Sigmoid colon (tissue), 7 donors: Measurements from ENCODE around the gene BCAS4. TPM values are rescaled to one million over a fixed set of nuclear protein-coding genes. Genes with fewer than 3 reads are reported as not detected.
"Not testable (repeated sequence)": the region's sequence is repeated elsewhere in the genome, so short reads cannot be mapped to it uniquely, and the experiment has no call there.

ENCODE experiments used
- DNase-seq: peaks from one replicate; pipeline ENCODE4 v3.0.0-alpha.2; 2019
- H3K27ac ChIP-seq, 4 donors: fragments of 200-600 bp; sonication (generic); one replicate each; pipeline ENCODE4 v1.5.1; 2016 to 2019; ENCODE audit warnings: mild to moderate bottlenecking in 1 of 4
- H3K27me3 ChIP-seq, 3 donors: fragments of 200-600 bp; sonication (generic); one replicate each; pipeline ENCODE4 v1.5.1; 2019; ENCODE audit warnings: mild to moderate bottlenecking in 1 of 3
- H3K36me3 ChIP-seq, 4 donors: fragments of 200-600 bp; sonication (generic); one replicate each; pipeline ENCODE4 v1.5.1; 2016 to 2019
- H3K4me1 ChIP-seq, 4 donors: fragments of 200-600 bp; sonication (generic); one replicate each; pipeline ENCODE4 v1.5.1; 2017 to 2019
- H3K4me3 ChIP-seq, 4 donors: fragments of 200-600 bp; sonication (generic); one replicate each; pipeline ENCODE4 v1.5.1; 2017 to 2019; ENCODE audit warnings: mild to moderate bottlenecking in 2 of 4, moderate library complexity in 1 of 4
- H3K9me3 ChIP-seq, 4 donors: fragments of 200-600 bp in 3 of 4; sonication (generic) in 3 of 4; one replicate each; pipeline versions ENCODE4 v1.5.1 to v1.6.1; 2013 to 2019
- CTCF ChIP-seq, 4 experiments: fragments of 450-650 bp in 3 of 4; fragments of 200-600 bp in 1 of 4; IDR thresholded peaks; one replicate each; pipeline ENCODE4 v1.5.1; 2016 to 2019; ENCODE audit warnings: antibody characterized with exemption in 4 of 4, mild to moderate bottlenecking in 3 of 4, moderate library complexity in 2 of 4
- EP300 ChIP-seq, 4 donors: sonication (generic); formaldehyde crosslinking; IDR thresholded peaks; one replicate each; pipeline ENCODE4 v1.6.1; 2017; ENCODE audit warnings: antibody characterized with exemption in 4 of 4
- POLR2A ChIP-seq, 2 donors: fragments of 450-650 bp; IDR thresholded peaks; one replicate each; pipeline ENCODE4 v1.6.1; 2016; ENCODE audit warnings: antibody characterized with exemption in 2 of 2, mild to moderate bottlenecking in 2 of 2, moderate library complexity in 2 of 2
- POLR2AphosphoS5 ChIP-seq, 4 donors: sonication (generic); formaldehyde crosslinking; IDR thresholded peaks; one replicate each; pipeline ENCODE4 v1.6.1; 2017; ENCODE audit warnings: antibody characterized with exemption in 4 of 4
- WGBS, 2 donors: extraction: QIAGEN DNeasy Blood & Tissue Kit; methylation state at CpG; one replicate each; pipeline ENCODE4 v1.1.7; 2013; 5-methylcytosine and 5-hydroxymethylcytosine counted together
- intact Hi-C: fragments of 100-400 bp; cut with DNase I; formaldehyde crosslinking; loops from one replicate; pipeline ENCODE4 v1.15.1; 2023
- polyA plus RNA-seq, 3 donors: library from polyadenylated mRNA; stranded (reverse); fragments of 200-250 nt; gene quantifications; one replicate each; pipeline ENCODE4 v1.2.3, GENCODE V29; 2013
- total RNA-seq, 4 donors: library from RNA; depleted of rRNA; stranded (reverse); fragments of >200 nt; gene quantifications; one replicate each; pipeline ENCODE4 v1.1.0, GENCODE V29; 2016
- donor health status: healthy with polysubstance abuse.
- donor health status: Bipolar disorder and iron deficiency.
- donor health status: healthy.

BCAS4 gene
- total and polyA plus RNA-seq, 7 donors = 0.46 to 10.1 (median 3.5) TPM

DNA sequence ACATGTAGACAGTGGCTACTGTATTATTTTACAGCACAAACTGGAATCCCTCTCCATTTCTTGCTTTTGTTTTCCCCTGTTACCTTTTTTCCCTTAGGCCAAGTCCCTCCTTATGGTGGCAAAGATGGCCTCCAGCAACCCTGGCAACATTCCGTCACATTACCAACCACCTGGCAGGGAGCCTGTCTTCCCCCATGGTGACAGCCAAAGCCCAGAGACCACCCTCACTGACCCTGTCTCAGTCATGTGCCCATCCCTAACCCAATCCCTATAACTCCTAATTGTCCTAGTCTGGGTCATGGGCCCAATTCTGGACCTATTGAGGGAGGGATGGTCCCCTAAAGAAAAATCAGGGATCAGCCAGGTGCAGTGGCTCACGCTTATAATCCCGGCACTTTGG is 35.9 kb upstream of the BCAS4 start:
- Histone ChIP-seq H3K36me3 (no peaks in the 10 kb centered on the region), H3K9me3 (no peaks in the 10 kb centered on the region), H3K27me3 (no peaks in the 10 kb centered on the region), H3K4me3 (no peak overlapping the region), H3K4me1 (peaks cover 0 to 23% (median 21%) of the 10 kb centered on the region in 4 donors), H3K27ac (no peak overlapping the region)
- no peak for TF ChIP-seq POLR2A (IDR thresholded peaks at IDR 0.05)
- WGBS, 2 donors = 94 to 95% methylated on average over 3 of the region's 3 CpGs
- DNase-seq = no peak
- intact Hi-C loops = no loop called here

GRCh38 chr20:50759678-50760077 is 35.2 kb upstream of the BCAS4 start:
- H3K9me3 ChIP-seq = no peaks in the 10 kb centered on the region
- intact Hi-C loops = no loop called here
- 73 to 86% methylated on average over 5 of the region's 5 CpGs for WGBS, 2 donors
- no peak overlapping the region for H3K27ac ChIP-seq
- H3K27me3 ChIP-seq = no peaks in the 10 kb centered on the region
- TF ChIP-seq CTCF (IDR thresholded peaks at IDR 0.05) (no peak), POLR2A (IDR thresholded peaks at IDR 0.05) (no peak), EP300 (IDR thresholded peaks at IDR 0.05) (no peak), POLR2AphosphoS5 (IDR thresholded peaks at IDR 0.05) (no peak)
- H3K4me3 ChIP-seq = no peak overlapping the region
- no peaks in the 10 kb centered on the region for H3K36me3 ChIP-seq
- DNase-seq = no peak
- peaks cover 0 to 23% (median 21%) of the 10 kb centered on the region in 4 donors for H3K4me1 ChIP-seq

DNA sequence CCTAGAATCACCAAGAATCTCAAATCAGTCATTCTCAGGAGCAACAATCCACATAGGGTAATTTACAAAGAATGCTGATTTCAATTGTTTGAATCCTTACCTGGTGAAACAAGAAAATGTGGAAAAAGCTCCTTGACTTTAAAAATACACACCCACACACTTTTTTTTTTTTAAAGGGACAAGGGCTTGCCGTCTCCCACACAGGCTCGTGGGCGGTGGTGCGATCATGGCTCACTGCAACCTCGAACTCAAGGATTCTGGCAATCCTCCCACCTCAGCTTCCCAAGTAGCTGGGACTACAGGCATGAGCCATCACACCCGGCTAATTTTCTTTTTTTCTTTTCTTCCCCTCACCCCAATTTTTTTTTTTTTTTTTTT is 32.8 kb upstream of the BCAS4 start:
- no peak for DNase-seq
- 18 to 73% methylated on average over 6 of the region's 6 CpGs for WGBS, 2 donors
- Histone ChIP-seq H3K36me3 (no peaks in the 10 kb centered on the region), H3K4me3 (no peak overlapping the region), H3K27ac (peak overlapping the region; percentile 71 to 79 (median 76)), H3K27me3 (no peaks in the 10 kb centered on the region), H3K4me1 (peaks cover 0 to 23% (median 21%) of the 10 kb centered on the region in 4 donors), H3K9me3 (no peaks in the 10 kb centered on the region)
- intact Hi-C loops = no loop called here
- TF ChIP-seq POLR2A (IDR thresholded peaks at IDR 0.05) (no peak), CTCF (IDR thresholded peaks at IDR 0.05) (no peak), EP300 (IDR thresholded peaks at IDR 0.05) (no peak)

- peak; percentile 96 for DNase-seq
- no peaks in the 10 kb centered on the region for H3K27me3 ChIP-seq
- WGBS, 2 donors = 32 to 65% methylated on average over 12 of the region's 12 CpGs
- no peak overlapping the region for H3K4me3 ChIP-seq
- no peaks in the 10 kb centered on the region for H3K9me3 ChIP-seq
- peak in 2 of 4 donors; percentile 36 to 64 for TF ChIP-seq EP300 (IDR thresholded peaks at IDR 0.05)
- TF ChIP-seq POLR2AphosphoS5 (IDR thresholded peaks at IDR 0.05) = peak; percentile 59 to 82 (median 68)
- no peak for TF ChIP-seq POLR2A (IDR thresholded peaks at IDR 0.05)
- no peak for TF ChIP-seq CTCF (IDR thresholded peaks at IDR 0.05)
- intact Hi-C loops = no loop called here
- H3K4me1 ChIP-seq = peaks cover 0 to 23% (median 21%) of the 10 kb centered on the region in 4 donors
- H3K36me3 ChIP-seq = no peaks in the 10 kb centered on the region
- H3K27ac ChIP-seq = peak overlapping the region; percentile 71 to 79 (median 76)
Observed at GRCh38 chr20:50762435-50763220, 32.2 kb upstream of the BCAS4 start.

- H3K27ac ChIP-seq = peak overlapping the region; percentile 71 to 79 (median 76)
- intact Hi-C loops = not testable (repeated sequence)
- DNase-seq = peak; percentile 34
Observed at GRCh38 chr20:50763550-50764458, 31.1 kb upstream of the BCAS4 start.

DNA sequence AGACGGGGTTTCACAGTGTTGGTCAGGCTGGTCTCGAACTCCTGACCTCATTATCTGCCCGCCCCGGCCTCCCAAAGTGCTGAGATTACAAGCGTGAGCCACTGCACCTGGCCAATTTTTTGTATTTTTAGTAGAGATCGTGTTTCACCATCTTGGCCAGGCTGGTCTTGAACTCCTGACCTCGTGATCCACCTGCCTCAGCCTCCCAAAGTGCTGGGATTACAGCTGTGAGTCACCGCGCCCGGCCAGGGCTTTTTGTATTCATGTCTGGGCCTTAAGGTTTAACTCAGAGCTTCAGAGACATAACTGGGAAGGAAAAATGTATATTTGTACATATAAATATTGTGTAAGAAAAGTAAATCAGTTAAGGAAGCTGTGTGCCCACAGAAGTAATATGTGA is 29.6 kb upstream of the BCAS4 start:
- H3K27ac ChIP-seq, H3K36me3 ChIP-seq, H3K9me3 ChIP-seq, H3K4me3 ChIP-seq, H3K27me3 ChIP-seq, intact Hi-C loops: not testable (repeated sequence)
- 87 to 90% methylated on average over 10 of the region's 10 CpGs for WGBS, 2 donors
- peak; percentile 17 for DNase-seq
- H3K4me1 ChIP-seq = peaks cover 0 to 23% (median 21%) of the 10 kb centered on the region in 4 donors

More at GRCh38 chr20:50763550-50764458, 31.1 kb upstream of the BCAS4 start:
- not testable (repeated sequence) for H3K27me3 ChIP-seq, H3K4me3 ChIP-seq, H3K36me3 ChIP-seq, H3K9me3 ChIP-seq
- H3K4me1 ChIP-seq = peaks cover 0 to 23% (median 21%) of the 10 kb centered on the region in 4 donors
- 80 to 86% methylated on average over 19 to 20 of the region's 20 CpGs for WGBS, 2 donors
